ENCODE data around the gene MCHR1.
"Not testable (repeated sequence)": the region's sequence is repeated elsewhere in the genome, so short reads cannot be mapped to it uniquely, and the experiment has no call there.

Gene MCHR1, protein sequence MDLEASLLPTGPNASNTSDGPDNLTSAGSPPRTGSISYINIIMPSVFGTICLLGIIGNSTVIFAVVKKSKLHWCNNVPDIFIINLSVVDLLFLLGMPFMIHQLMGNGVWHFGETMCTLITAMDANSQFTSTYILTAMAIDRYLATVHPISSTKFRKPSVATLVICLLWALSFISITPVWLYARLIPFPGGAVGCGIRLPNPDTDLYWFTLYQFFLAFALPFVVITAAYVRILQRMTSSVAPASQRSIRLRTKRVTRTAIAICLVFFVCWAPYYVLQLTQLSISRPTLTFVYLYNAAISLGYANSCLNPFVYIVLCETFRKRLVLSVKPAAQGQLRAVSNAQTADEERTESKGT

DNA sequence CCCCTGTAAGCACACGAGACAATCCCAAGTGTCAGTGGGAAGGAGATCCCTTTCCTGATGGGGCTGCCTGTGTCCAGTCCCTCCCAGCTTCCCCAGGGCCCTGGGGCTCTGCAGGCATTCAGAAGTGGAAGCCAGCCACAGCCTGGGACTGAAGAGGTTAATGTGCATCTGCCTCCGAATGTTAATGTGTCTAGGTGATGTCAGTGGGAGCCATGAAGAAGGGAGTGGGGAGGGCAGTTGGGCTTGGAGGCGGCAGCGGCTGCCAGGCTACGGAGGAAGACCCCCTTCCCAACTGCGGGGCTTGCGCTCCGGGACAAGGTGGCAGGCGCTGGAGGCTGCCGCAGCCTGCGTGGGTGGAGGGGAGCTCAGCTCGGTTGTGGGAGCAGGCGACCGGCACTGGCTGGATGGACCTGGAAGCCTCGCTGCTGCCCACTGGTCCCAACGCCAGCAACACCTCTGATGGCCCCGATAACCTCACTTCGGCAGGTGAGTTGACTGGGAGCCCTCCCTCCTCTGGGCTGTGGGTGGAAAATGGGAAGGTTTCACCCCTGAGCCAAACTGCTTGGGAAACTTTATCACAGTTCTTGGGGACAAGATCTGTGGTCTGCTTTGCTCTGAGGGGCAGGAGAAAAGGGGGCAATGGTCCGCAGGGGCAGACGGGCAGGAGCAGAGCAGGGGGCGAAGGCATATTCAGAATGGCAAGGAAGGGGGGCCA lies at the start of gene MCHR1:
Gene MCHR1 (plus strand): TSS at position 236 of the 715 bp plus-strand sequence. CDS start 169 bp downstream, at position 405.
- no peak for DNase-seq

DNA sequence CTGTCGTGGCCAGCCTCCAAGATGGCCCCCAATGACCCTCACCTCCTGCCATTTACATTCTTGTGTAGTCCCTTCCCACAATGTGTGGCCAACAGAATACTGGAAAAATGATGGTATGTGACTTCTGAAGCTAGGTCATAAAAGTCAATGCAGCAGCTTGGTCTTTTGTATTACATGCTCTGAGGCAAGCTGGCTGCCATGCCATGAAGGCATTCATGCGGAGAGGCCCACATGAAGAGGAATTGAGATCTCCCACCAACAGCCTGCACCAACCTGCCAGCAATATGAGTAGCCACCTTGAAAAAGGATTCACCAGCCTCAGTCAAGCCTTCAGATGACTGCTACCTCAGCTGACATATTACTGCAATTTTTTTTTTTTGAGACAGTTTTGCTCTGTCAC lies 47.4 kb upstream of the MCHR1 start:
- DNase-seq = no peak

DNA sequence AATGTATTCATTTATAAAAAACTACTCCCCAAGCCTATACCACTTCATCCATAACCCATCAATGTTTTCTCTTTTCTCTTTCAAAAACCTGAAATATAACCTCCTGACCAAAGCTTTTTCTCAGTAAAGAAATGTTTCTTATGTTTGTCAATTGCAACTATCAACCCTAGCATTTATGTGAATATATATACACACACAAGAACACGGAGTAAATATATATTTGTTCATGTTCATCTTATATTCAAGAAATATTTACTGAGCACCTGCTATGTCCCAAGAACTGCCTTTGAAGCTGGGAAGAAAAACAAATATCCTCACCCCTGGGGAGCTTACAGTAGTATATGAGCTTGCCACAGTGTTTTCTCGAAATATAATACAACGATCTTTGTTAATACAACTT lies 46.2 kb upstream of the MCHR1 start:
- DNase-seq = no peak

DNA sequence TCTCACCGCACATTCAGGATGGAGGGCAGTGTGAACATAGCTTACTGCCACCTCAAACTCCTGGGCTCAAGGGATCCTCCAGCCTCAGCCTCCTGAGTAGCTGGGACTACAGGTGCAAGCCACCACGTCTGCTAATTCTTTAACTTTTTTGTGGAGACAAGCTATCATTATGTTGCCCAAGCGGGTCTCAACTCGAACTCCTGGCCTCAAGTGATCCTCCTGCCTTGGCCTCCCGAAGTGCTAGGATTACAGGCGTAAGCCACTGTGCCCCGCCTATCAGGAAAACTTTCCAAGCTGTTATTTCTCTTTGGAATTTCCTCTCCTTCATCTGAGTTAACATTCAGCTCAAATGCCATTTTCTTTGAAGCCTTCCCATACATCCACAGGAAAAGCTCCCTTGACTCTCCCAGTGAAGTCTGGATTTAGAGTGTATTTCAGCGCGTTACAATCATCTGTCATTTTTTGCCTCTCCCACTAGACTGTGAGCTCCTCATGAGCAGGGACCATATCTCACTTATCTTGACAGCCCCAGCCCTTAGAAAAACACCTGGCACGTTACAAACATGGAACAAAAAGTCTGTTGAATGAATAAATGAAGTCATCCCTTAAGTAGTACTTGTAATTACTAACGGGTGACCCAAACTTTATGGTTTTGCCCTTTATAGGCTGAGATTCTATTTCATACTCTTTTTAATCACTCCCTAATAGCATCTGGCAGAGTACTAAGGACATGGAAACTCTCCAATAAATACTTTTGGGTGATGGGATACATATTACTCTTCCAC lies 45.0 kb upstream of the MCHR1 start:
- DNase-seq = no peak

DNA sequence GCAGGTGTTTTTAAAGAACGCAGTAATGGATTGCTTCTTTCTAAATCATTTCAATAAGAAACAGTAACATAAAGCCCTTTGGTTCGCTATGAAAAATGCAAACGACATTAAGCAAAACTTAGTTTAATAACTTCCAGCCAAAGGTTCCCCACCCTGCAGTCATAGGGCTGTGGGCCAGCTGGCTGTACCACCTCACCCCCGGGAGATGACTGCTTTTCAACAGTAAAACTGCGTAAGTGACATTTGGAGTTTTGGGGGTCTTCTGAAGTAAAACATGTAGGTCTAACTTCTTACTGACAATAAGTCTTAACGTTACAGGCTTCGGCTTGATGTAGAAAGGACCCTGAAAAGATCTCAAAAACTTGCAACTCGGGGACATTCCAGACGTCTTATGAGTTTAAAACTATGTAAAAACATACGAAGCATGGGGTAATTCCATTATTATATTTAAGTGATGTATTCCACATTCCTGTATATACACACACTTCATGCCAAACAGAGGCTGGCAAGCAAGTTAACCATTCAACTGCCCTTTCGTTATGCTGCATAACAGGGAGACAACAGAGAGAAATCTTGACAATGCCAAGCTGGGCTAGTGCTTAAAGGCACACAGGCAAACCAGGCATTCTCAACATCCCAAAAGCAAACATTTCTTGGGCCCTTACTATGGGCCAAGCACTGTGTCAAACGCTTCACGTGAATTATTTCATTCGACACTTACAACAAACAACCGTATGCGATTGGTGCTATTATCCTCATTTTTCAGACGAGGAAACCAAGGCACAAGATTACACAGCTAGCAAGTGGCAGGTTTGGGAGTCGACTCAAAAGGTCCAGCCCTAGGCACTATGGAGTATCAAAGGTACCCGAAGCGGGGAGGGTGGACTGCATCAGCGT lies 44.0 kb upstream of the MCHR1 start:
- no peak for DNase-seq

DNA sequence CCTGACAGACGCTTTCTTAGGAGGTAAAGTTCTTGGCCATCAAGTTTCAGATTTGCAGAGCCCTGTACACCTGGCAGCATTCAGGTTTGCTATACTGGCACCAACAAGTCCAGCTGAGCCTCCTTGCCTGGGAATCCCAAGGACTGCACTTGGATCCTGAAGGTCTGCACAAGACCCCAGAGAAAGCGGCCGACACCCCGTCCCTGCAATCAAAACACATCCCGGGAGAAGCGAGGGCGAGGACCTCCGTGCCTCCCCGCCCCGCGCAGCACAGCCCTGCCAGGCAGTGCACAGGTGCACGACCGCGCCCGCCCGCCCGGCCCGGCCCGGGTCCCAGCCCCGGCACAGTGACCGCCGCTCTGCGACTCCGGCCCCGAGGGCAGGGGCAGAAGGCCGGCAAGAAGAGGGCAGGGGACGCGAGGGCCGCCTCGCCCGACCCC lies 43.3 kb upstream of the MCHR1 start:
- DNase-seq = no peak

DNA sequence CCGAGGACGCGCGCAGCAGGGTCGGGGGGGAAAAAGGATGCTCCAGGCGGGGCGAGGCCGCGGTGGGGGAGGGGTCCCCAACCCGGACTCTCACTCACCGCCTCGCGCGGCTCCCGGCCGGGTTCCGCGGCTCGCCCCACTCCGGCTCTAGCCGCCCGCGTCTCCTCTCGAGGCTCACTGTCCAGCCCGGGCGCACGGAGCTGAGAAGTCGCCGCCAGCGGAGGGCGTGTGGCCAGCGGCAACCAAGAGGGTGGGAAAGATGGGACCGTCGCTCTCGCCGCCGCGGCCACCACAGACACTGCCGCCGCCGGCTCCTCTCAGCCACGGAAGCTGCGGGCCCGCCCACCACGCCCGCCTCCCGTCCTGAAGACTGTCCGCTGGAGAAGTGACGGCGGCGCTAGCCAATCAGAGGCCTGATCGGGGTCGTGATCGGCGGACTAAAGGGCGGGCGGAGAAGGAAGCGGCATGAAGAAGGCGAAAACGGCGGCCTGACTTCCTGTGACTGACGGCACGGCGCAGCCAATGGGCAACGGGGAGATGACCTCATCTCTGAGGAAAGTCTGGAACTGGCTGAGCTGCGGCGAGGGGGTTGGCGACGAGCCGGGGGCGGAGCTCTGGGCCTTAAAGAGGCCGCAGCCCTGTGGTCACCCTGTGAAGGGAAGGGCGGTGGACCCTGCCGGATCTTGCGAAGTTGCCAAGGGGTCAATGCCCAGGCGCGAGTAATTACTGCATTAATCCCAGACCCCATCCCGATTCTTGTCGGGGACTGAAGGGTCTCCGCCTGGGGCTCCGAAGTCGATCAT lies 42.7 kb upstream of the MCHR1 start, which contains the start of gene MRTFA:
Gene MRTFA (minus strand): TSS at position 340 of the 803 bp plus-strand sequence.
- peak; percentile 98 for DNase-seq

DNA sequence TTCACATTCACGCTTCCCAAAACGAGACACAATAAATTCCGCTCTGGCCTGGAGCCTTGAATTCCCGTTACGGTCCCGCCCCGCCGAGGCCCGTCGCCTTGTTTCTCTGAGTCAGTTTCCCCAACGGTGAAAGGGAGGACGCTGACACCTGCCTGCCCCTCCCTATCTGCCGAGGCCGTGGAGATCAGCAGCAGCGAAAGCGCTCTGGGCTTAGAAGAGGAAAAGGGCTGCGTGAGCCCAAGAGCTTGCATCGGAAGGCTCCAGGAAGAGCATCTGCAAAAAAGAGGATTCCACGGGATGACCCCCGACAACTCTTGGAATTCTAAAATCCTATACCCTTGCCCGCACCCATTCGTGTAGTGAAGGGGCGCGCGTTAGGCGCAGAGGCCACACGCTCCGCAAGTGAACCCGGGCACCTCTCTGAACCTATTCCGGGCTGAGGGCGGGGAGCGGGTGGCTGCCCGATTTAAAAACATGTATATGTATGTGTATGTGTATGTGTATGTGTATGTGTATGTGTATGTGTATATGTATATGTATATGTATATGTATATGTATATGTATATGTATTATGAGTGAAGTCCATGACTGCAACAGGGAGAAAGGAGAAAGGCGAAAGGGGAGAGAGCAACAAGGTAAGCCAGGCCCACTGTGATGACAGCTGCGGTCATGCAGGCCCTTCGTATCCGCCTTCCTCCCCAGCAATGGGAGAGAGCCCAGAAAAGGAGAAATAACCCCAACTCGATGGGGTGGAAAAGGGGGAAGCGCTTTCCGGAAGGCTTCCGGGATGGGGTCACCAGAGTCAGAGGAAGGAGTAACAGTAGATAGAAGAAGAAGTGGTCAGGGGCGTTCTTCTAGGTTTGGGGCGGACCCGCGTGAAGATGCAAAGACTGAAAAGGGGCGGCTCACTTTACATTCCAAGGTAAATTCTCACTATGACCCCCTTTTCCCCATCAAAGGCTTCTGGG lies 41.8 kb upstream of the MCHR1 start:
- no peak for DNase-seq

DNA sequence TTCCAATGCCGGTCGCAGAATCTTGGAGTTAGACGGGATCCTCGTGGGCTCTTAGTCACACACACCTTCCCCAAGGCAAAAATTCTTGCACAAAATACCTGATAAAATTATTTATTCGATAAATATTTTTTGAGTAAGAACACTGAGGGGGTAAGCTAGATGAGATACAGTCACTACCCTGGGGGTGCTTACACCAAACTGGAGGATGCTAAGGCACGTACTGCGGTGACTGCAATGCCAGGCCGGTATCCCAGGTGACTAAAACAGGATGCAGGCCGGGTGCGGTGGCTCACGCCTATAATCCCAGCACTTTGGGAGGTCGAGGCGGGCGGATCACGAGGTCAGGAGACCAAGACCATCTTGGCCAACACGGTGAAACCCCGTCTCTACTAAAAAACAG lies 41.0 kb upstream of the MCHR1 start:
- peak; percentile 40 for DNase-seq

DNA sequence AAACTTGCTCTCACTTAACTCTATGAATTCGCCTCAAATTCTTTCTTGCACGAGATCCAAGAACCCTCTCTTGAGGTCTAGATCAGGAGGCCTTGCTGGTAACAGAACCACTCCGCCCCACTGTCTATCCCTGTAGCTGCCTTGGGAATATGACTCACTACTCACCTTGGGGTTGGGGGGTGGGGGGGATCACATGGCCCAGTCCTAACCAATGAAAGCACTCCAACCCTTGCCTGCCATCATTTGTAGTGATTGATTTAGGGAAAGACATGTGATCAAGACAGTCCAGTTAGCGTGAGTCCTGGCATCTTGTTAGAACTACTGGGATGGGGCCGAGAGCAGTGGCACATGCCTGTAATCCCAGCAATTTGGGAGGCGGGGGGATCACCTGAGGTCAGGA lies 38.0 kb upstream of the MCHR1 start:
- no peak for DNase-seq

DNA sequence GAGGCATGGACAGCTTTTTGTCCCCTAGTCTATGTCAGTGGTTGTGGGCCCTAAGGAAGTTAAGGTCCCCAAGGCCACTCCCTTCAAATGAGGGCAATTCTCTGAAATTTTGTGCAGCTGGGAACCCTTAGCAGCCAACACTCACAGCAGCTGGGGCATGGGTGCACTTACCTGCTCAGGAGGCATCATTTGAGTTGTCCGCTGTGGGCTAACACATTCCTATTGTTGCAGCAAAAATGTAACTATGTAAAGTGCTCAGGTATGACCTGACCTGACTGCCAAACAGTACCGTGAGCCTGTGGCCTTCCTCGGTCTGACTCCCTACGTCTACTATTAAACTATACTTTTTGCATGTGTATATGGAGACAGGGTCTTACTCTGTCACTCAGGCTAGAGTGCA lies 37.0 kb upstream of the MCHR1 start:
- no peak for DNase-seq

DNA sequence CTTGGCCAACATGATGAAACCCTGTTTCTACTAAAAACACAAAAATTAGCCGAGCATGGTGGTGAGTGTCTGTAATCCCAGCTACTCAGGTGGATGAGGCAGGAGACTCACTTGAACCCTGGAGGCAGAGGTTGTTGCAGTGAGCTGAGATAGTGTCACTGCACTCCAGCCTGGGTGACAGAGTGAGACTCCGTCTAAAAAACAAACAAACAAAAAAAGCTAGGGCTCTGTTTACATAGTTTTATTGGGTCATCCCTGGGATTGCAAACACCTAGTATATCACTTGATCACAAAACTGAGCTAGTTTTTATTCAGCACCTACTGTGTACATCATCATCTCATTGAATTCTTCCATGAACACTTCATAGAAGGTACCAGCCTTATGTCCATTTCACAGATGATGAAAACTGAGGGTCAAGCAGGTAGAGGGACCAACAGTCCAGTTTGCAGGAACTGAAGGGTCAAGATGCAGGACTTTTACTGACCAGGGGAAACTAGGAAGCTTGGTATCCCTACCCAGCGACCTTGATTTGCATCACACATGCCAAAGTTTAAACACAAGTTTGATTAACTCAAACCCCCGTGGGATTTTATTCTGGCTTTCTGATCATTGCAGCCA lies 33.6 kb upstream of the MCHR1 start:
- no peak for DNase-seq

DNA sequence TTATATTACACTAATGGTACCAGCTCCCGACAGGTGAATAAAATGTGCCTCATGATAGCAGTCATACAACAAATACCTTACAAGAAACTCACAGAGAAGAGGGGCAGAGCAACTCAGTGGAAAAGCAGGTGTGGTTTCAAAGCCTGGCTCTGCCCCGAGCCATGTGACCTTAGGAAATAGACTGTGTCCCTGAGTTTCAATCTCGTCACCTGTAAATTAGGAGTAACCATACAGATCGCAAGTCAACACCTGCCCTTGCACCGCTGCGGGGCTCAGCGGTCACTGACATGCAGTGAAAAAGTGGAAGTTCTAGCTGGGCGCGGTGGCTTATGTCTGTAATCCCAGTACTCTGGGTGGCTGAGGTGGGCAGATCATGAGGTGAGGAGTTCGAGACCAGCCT lies 30.9 kb upstream of the MCHR1 start:
- DNase-seq = no peak

DNA sequence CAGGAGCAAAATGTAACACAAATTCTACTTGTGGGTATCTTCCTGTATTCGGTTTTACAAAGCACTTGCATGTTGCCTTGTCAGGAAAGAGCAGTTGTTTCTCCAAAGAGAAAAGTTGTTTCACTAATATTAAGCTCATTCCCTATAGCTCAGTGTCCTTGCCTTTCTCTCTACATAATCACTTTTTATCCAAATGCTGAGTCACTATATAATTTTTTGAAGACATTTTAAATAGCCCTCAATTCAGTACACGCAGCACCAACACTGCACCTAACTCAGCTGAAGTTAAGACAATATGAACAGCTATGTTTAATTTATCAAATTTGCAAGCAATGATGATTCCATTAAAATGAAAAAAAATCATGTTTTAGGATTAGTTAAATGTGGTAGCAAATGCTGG lies 28.2 kb upstream of the MCHR1 start:
- DNase-seq = no peak

DNA sequence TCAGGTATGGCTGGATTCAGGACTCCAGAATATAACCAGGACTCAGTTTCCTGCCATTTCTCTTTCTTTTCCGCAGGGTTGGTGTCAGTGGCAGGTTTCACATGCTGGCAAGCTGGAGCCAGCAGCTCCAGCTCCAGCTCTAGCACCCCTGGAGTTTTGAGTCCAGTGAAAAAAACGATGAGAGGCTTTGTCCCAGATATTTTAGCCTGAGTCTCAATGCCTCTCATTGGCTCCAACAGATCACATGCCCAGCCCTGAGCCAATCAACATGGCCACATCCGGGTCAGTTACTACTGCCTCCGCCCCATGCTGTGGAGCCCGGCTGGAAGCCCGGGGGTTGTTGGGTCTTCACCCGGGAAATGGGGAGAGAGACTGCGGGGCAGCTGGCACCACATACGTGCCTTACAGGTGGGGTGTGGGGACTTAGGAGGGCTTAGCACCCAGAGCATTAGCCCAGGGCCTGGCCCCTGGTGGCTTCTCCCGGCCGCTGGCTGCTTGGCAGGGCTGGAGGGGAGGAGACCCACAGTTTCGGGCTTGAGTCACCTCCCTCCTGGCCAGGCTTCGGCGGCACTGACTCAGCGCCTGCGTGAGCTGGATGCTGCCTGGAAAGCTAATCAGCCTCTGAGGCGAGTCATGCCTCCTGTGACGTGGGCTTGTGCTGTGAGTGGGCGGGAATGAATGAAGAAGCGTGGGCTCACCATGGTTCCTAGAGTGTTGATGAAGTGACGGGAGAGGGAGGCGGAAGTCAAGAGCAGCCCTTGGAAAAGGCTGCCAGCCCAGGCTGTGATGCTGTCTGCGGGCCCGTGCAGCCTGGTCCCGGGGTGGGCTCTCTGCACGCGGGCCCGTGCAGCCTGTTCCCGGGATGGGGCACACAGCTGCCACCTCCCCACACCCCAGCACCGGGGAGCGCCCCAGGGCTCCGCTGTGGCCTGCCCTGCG lies 27.5 kb upstream of the MCHR1 start:
- peak; percentile 95 for DNase-seq

DNA sequence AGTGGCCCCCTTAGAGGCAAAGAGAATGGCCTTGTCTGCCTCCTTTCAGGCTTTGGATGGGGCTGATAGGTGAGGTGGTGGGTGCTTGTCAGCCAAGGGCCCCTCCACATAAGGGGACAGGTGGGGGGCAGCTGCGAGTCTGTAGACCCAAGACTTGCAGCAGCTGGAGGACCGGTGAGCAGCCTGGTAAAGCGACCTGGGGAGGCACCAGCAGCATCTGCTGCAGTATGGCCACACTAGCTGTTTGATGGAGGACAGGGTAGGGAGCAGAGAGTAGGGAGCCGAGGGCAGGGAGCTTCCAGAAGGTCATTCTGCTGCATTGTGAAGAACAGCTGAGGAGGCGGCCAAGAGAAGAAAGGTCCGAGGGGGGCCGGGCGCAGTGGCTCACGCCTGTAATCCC lies 25.9 kb upstream of the MCHR1 start:
- no peak for DNase-seq

DNA sequence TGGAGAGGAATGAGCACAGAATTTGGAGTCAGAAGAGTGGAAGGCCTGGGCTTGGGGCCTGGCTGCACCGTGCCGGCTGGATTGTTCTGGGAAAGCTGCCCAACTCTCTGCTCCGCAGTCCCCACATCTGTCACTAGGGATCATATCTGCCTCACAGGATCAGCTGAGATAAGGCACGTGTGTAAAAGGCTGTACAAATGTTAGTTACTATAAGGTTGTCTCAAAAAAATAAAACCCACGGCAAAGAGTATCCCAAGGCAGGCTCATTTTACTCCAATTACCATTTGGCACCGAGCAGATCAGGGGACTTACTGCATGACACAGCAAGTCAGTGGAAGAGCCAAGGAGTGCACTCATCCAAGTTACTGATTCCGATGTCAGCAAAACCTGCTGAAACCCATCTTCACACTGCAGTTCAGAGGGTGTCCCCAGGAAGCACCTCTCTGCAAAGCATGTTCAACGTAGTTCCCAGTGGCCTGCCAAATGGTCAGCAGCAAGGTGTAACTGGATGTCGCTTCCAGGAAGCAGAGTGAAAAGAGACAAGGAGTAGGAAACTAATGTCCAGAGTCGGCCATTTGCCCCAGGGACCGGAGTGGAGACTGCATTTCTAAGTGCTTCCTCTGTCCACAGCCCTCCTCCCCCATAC lies 24.6 kb upstream of the MCHR1 start:
- peak; percentile 5 for DNase-seq

DNA sequence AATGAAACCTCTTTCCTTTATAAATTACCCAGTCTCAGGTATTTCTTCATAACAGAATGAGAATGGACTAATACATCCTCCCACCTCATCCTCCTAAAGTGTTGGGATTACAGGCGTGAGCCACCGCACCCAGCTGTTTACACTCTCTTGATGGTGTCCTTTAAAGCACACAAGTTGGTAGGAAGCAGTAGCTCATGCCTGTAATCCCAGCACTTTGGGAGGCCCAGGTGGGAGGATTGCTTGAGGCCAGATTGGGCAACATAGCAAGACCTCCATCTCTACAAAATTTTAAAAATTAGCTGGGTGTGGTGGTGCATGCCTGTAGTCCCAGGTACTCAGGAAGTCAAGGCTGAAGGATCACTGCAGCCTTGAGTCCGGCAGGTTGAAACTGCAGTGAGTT lies 23.3 kb upstream of the MCHR1 start:
- not testable (repeated sequence) for DNase-seq

Data from T1000 (cell line).